Mesendoderm (in vitro differentiated cells): ENCODE measurements around the gene GPRC5D.

Source experiments
- DNase-seq: peaks from one replicate; pipeline ENCODE4 v3.0.0; 2013
- H2AK5ac ChIP-seq: 2 replicates; pipeline ENCODE4 v1.6.1; 2013; ENCODE audit warnings: low read length, inconsistent platforms
- H2BK120ac ChIP-seq: 2 replicates; pipeline ENCODE4 v1.6.1; 2013; ENCODE audit warnings: low read depth, mild to moderate bottlenecking, low read length, moderate library complexity, mixed read lengths
- H2BK15ac ChIP-seq: replicated peaks from 2 replicates; pipeline ENCODE4 v1.6.1; 2013; ENCODE audit warnings: low read depth, mild to moderate bottlenecking, moderate library complexity
- H2BK5ac ChIP-seq: 2 replicates; pipeline ENCODE4 v1.6.1; 2013; ENCODE audit warnings: low read length, inconsistent platforms
- H3K18ac ChIP-seq: 2 replicates; pipeline ENCODE4 v1.6.1; 2013; ENCODE audit warnings: mild to moderate bottlenecking, low read length, mixed read lengths
- H3K23ac ChIP-seq: one replicate; pipeline ENCODE4 v1.6.1; 2013; ENCODE audit warnings: low read length
- H3K27ac ChIP-seq: 2 replicates; pipeline ENCODE4 v1.5.1; 2013; ENCODE audit warnings: low read depth, mild to moderate bottlenecking, inconsistent platforms, low read length, moderate library complexity
- H3K27me3 ChIP-seq: 2 replicates; pipeline ENCODE4 v1.6.1; 2013; ENCODE audit warnings: low read length, control low read depth, mild to moderate bottlenecking, inconsistent platforms; ENCODE audit not compliant: insufficient read depth, poor library complexity
- H3K36me3 ChIP-seq: 2 replicates; pipeline ENCODE4 v1.6.1; 2013; ENCODE audit warnings: low read length, inconsistent platforms; ENCODE audit not compliant: control insufficient read depth, insufficient read depth
- H3K4ac ChIP-seq: one replicate; pipeline ENCODE4 v1.6.1; 2013; ENCODE audit warnings: low read depth, mild to moderate bottlenecking, low read length, moderate library complexity
- H3K4me1 ChIP-seq: 2 replicates; pipeline ENCODE4 v1.6.1; 2013; ENCODE audit warnings: low read depth, low read length, inconsistent platforms; ENCODE audit not compliant: control insufficient read depth
- H3K4me2 ChIP-seq: 2 replicates; pipeline ENCODE4 v1.6.1; 2013; ENCODE audit warnings: low read length
- H3K4me3 ChIP-seq: 2 replicates; pipeline ENCODE4 v1.5.1; 2013; ENCODE audit warnings: mild to moderate bottlenecking, low read length
- H3K56ac ChIP-seq: one replicate; pipeline ENCODE4 v1.6.1; 2013; ENCODE audit warnings: low read length
- H3K79me1 ChIP-seq: 2 replicates; pipeline ENCODE4 v1.6.1; 2013; ENCODE audit warnings: low read length, inconsistent platforms
- H3K79me2 ChIP-seq: 2 replicates; pipeline ENCODE4 v1.6.1; 2013; ENCODE audit warnings: mild to moderate bottlenecking, low read length; ENCODE audit not compliant: control insufficient read depth, insufficient read depth
- H3K9ac ChIP-seq: 2 replicates; pipeline ENCODE4 v1.6.1; 2013; ENCODE audit warnings: low read length, inconsistent platforms
- H4K5ac ChIP-seq: one replicate; pipeline ENCODE4 v1.6.1; 2013; ENCODE audit warnings: low read length
- H4K8ac ChIP-seq: one replicate; pipeline ENCODE4 v1.6.1; 2013; ENCODE audit warnings: low read depth, mild to moderate bottlenecking, control low read depth, low read length, moderate library complexity
- WGBS: extraction: QIAGEN DNeasy Blood & Tissue Kit; methylation state at CpG from one replicate; pipeline ENCODE4 v1.1.7; 2013; ENCODE audit warnings: low lambda C conversion rate, missing lambda C conversion rate; ENCODE audit not compliant: insufficient coverage; ENCODE audit errors: extremely low coverage; 5-methylcytosine and 5-hydroxymethylcytosine counted together

The GPRC5D gene

GRCh38 chr12:12925388-12925787, 26.6 kb downstream of the GPRC5D start:
- H3K9ac ChIP-seq = no peak overlapping the region
- H3K79me2 ChIP-seq = no peaks in the 10 kb centered on the region
- H3K4me1 ChIP-seq = no peaks in the 10 kb centered on the region
- H2BK15ac ChIP-seq = no peak overlapping the region
- H3K23ac ChIP-seq = no peak overlapping the region
- WGBS = no CpG with 5 or more reads among the region's 1 CpG
- no peak overlapping the region for H3K4me3 ChIP-seq
- no peak overlapping the region for H2BK120ac ChIP-seq
- H2BK5ac ChIP-seq = no peak overlapping the region
- H2AK5ac ChIP-seq = no peak overlapping the region
- H3K4me2 ChIP-seq = no peak overlapping the region
- H3K27me3 ChIP-seq = no peaks in the 10 kb centered on the region
- no peak overlapping the region for H3K4ac ChIP-seq
- H3K18ac ChIP-seq = no peak overlapping the region
- H4K5ac ChIP-seq = no peak overlapping the region
- no peak overlapping the region for H3K27ac ChIP-seq
- no peaks in the 10 kb centered on the region for H3K36me3 ChIP-seq
- no peaks in the 10 kb centered on the region for H3K79me1 ChIP-seq
- no peak overlapping the region for H4K8ac ChIP-seq
- DNase-seq = no peak
- H3K56ac ChIP-seq = no peak overlapping the region

GRCh38 chr12:12924169-12924568, 27.8 kb downstream of the GPRC5D start:
- no CpG with 5 or more reads among the region's 4 CpGs for WGBS

GRCh38 chr12:12922978-12923377, 29.0 kb downstream of the GPRC5D start:
- no peaks in the 10 kb centered on the region for H3K79me1 ChIP-seq
- H3K56ac ChIP-seq = no peak overlapping the region
- H2BK120ac ChIP-seq = no peak overlapping the region
- H3K4ac ChIP-seq = no peak overlapping the region
- no CpG with 5 or more reads among the region's 7 CpGs for WGBS
- no peaks in the 10 kb centered on the region for H3K4me1 ChIP-seq
- H3K79me2 ChIP-seq = no peaks in the 10 kb centered on the region
- no peak overlapping the region for H2AK5ac ChIP-seq
- H3K4me2 ChIP-seq = no peak overlapping the region
- no peak overlapping the region for H3K27ac ChIP-seq
- H3K36me3 ChIP-seq = no peaks in the 10 kb centered on the region
- H4K8ac ChIP-seq = no peak overlapping the region
- no peak overlapping the region for H2BK15ac ChIP-seq
- no peak overlapping the region for H4K5ac ChIP-seq
- H3K27me3 ChIP-seq = no peaks in the 10 kb centered on the region
- H3K23ac ChIP-seq = no peak overlapping the region
- H3K4me3 ChIP-seq = no peak overlapping the region
- no peak overlapping the region for H3K18ac ChIP-seq
- no peak overlapping the region for H2BK5ac ChIP-seq
- H3K9ac ChIP-seq = no peak overlapping the region
- DNase-seq = no peak

More at GRCh38 chr12:12924169-12924568, 27.8 kb downstream of the GPRC5D start:
- no peak overlapping the region for H2AK5ac ChIP-seq
- H4K5ac ChIP-seq = no peak overlapping the region
- H2BK15ac ChIP-seq = no peak overlapping the region
- H3K23ac ChIP-seq = no peak overlapping the region
- DNase-seq = no peak
- H3K79me1 ChIP-seq = no peaks in the 10 kb centered on the region
- H3K79me2 ChIP-seq = no peaks in the 10 kb centered on the region
- no peak overlapping the region for H3K9ac ChIP-seq
- no peak overlapping the region for H3K56ac ChIP-seq
- H3K4me1 ChIP-seq = no peaks in the 10 kb centered on the region
- no peak overlapping the region for H4K8ac ChIP-seq
- H3K27ac ChIP-seq = no peak overlapping the region
- no peak overlapping the region for H3K4me2 ChIP-seq
- no peak overlapping the region for H2BK5ac ChIP-seq
- H3K18ac ChIP-seq = no peak overlapping the region
- H3K4ac ChIP-seq = no peak overlapping the region
- H3K36me3 ChIP-seq = no peaks in the 10 kb centered on the region
- no peak overlapping the region for H3K4me3 ChIP-seq
- no peaks in the 10 kb centered on the region for H3K27me3 ChIP-seq
- no peak overlapping the region for H2BK120ac ChIP-seq

- Histone ChIP-seq H3K36me3 (no peaks in the 10 kb centered on the region), H3K79me2 (no peaks in the 10 kb centered on the region), H3K56ac (no peak overlapping the region), H2BK15ac (no peak overlapping the region), H3K79me1 (no peaks in the 10 kb centered on the region), H3K4me1 (no peaks in the 10 kb centered on the region), H3K18ac (no peak overlapping the region), H3K4me2 (no peak overlapping the region), H3K4me3 (no peak overlapping the region), H2BK120ac (no peak overlapping the region), H3K27me3 (no peaks in the 10 kb centered on the region), H4K8ac (no peak overlapping the region), H3K9ac (no peak overlapping the region), H3K23ac (no peak overlapping the region), H4K5ac (no peak overlapping the region), H2BK5ac (no peak overlapping the region), H3K27ac (no peak overlapping the region), H2AK5ac (no peak overlapping the region), H3K4ac (no peak overlapping the region)
- no CpG with 5 or more reads among the region's 6 CpGs for WGBS
- no peak for DNase-seq
Measured at GRCh38 chr12:12922191-12922616, 29.8 kb downstream of the GPRC5D start.

- no peak overlapping the region for H3K4me3 ChIP-seq
- H3K36me3 ChIP-seq = no peaks in the 10 kb centered on the region
Measured at GRCh38 chr12:12919666-12920435, 32.1 kb downstream of the GPRC5D start.

More at GRCh38 chr12:12919666-12920435, 32.1 kb downstream of the GPRC5D start:
- Histone ChIP-seq H3K4ac (no peak overlapping the region), H2BK5ac (no peak overlapping the region), H4K8ac (no peak overlapping the region), H2AK5ac (no peak overlapping the region), H3K79me2 (no peaks in the 10 kb centered on the region), H3K56ac (no peak overlapping the region), H3K27ac (no peak overlapping the region), H3K9ac (no peak overlapping the region), H2BK15ac (no peak overlapping the region), H3K18ac (no peak overlapping the region), H4K5ac (no peak overlapping the region), H3K23ac (no peak overlapping the region), H3K27me3 (no peaks in the 10 kb centered on the region), H3K4me2 (no peak overlapping the region), H3K79me1 (no peaks in the 10 kb centered on the region), H3K4me1 (no peaks in the 10 kb centered on the region), H2BK120ac (no peak overlapping the region)
- no CpG with 5 or more reads among the region's 5 CpGs for WGBS
- DNase-seq = no peak
